CD4-positive, alpha-beta T cell treated with Interleukin-10 for 1 hour (primary cell): ENCODE results near the gene RHBDF1.
"Not testable (repeated sequence)": the region's sequence is repeated elsewhere in the genome, so short reads cannot be mapped to it uniquely, and the experiment has no call there.

Source experiments
- DNase-seq: peaks from one replicate; pipeline ENCODE4 v3.0.0-alpha.2; 2020

The RHBDF1 gene

DNA sequence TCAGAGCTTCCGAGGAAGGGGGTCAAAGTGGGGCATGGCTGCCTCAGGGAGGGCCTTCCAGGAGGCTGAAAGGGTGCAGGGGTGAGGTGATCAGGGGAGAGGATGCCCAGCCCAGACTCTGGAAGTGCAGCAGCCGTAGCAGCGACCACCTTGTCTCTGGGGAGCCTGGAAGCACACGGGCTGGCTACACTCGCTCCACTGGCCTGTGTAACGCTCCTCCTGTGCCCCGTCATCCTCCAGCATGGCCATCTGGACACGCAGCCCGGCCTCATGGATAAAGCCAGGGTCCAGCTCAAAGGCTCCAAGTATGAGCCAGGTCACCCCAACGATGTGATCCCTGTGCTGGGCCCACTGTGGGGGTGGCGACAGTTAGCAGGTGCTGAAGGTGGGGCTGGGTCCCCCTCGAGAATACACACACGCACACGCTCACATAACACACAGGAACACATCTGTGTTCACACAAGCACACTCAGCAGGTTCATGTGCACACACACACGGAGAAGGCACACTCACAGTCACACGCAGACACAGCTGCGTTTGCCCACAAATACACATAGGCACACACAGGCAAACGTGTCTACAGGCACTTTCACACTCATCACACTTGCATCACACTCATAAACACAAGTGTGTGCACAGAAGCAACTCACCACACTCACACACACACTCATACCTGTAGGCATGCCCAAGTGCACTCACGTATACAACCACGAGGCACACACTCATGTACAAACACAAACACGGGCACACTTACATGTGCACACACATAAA, 38.4 kb downstream of the RHBDF1 start:
- DNase-seq, result no peak

DNA sequence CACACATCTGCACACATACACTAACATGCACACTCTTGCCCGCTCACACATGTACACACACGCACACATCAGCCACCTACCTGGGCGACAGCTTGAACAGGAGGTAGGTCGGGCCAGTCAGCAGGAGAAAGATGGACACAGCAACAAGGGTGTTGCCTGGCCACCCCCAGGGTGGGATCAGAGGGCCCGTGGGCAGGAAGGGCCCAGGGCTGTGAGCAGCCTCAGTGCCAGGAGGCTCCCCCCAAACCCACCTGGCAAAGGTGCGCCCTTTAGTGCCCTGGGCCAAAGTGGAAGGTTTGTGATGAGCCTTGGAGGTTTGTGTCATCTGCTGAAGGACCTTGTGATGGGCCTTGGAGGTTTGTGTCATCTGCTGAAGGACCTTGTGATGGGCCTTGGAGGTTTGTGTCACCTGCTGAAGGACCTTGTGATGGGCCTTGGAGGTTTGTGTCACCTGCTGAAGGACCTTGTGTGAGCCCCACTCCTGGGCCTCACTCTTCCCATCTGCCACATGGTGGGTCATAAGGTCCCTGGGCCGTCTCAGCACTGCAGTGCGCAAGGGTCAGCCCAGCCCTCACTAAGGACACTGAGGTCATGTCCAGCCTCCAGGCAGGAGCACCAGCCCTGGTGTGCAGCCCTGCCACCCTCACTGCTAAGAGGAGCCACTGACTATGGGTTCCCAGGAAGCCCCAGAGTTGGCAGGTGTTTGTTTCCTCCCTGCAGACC, 39.1 kb downstream of the RHBDF1 start:
- not testable (repeated sequence) for DNase-seq

DNA sequence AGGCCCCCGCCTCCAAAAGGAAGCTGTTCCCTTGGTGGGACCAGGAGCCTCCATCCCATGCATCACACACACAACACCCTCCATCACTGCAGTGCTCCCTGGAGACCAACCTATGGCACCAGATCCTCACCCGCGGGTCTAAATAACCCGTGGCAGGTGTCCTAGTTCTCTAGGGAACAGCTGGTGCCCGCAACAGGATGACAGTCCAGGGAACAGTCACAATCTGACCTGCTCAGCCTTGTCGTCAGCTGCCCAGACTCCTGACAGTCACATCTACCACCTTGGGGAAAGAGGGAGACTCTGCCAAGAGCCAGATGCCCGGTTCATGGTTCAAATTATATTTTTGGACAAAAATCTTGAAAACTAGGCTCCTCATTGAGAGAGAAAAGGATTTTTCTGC, 41.8 kb downstream of the RHBDF1 start:
- DNase-seq, result not testable (repeated sequence)

DNA sequence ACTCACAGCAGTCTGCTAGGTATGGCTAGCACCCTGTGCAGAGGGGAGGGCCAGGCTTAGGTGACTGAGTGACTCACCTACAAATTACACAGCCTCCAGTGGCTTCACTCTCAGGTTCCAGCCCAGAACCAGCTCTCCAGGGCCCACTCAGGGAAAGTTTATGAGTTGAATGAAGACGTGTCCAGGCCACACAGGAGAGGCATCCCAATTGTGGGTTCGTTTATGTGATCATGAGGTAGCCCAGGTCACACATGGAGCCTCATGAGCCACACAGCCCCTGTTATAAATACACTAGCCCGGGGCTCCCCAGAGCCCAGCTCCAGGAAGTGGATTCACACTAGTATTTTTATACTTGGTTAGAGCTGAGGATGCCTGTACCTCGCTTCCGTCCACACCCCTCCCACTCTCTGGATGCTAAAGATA, 46.5 kb downstream of the RHBDF1 start:
- not testable (repeated sequence) for DNase-seq

DNA sequence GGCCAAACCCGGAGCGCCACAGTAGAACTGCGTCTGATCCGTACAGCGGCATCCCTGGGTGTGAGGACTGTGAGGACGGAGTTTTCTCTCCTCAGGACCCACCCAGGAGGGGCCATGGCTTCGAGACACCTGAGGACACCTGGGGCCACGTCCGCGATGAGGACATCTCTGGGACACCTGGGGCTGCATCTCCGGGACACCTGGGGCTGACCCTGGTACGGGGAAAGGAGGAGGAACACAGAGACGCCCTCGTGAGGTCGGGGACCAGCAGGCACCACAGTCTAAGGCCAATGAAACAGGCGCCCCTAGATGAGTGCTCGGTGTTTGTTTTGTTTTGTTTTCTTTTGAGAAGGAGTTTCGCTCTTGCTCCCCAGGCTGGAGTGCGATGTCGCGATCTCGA, 48.3 kb downstream of the RHBDF1 start:
- DNase-seq, result not testable (repeated sequence)

DNA sequence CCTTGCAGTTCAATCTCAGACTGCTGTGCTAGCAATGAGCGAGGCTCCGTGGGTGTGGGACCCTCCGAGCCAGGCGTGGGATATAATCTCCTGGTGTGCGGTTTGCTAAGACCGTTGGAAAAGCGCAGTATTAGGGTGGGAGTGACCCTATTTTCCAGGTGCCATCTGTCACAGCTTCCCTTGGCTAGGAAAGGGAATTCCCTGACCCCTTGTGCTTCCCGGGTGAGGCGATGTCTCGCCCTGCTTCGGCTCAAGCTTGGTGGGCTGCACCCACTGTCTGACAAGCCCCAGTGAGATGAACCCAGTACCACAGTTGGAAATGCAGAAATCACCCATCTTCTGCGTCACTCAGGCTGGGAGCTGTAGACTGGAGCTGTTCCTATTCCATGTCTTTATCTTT, 51.5 kb downstream of the RHBDF1 start:
- not testable (repeated sequence) for DNase-seq

DNA sequence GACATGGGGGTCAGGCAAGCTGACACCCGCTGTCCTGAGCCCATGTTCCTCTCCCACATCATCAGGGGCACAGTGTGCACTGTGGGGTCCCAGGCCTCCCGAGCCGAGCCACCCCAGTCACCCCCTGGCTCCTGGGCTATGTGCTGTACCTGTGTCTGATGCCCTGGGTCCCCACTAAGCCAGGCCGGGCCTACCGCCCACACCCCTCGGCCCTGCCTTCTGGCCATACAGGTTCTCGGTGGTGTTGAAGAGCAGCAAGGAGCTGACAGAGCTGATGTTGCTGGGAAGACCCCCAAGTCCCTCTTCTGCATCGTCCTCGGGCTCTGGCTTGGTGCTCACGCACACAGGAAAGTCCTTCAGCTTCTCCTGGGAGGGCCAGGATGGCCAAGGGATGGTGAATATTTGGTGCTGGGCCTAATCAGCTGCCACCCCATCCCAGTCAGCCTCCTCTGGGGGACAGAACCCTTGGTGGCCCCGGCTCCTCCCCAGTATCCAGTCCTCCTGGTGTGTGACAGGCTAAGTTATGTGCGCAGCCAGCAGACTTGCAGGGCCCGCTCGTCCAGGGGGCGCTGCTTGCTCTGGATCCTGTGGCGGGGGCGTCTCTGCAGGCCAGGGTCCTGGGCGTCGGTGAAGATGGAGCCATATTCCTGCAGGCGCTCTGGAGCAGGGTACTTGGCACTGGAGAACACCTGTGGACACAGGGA, 55.2 kb downstream of the RHBDF1 start:
- not testable (repeated sequence) for DNase-seq

DNA sequence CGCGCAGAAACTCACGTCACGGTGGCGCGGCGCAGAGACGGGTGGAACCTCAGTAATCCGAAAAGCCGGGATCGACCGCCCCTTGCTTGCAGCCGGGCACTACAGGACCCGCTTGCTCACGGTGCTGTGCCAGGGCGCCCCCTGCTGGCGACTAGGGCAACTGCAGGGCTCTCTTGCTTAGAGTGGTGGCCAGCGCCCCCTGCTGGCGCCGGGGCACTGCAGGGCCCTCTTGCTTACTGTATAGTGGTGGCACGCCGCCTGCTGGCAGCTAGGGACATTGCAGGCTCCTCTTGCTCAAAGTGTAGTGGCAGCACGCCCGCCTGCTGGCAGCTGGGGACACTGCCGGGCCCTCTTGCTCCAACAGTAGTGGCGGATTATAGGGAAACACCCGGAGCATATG, 61.7 kb downstream of the RHBDF1 start:
- DNase-seq, result peak; percentile 94

DNA sequence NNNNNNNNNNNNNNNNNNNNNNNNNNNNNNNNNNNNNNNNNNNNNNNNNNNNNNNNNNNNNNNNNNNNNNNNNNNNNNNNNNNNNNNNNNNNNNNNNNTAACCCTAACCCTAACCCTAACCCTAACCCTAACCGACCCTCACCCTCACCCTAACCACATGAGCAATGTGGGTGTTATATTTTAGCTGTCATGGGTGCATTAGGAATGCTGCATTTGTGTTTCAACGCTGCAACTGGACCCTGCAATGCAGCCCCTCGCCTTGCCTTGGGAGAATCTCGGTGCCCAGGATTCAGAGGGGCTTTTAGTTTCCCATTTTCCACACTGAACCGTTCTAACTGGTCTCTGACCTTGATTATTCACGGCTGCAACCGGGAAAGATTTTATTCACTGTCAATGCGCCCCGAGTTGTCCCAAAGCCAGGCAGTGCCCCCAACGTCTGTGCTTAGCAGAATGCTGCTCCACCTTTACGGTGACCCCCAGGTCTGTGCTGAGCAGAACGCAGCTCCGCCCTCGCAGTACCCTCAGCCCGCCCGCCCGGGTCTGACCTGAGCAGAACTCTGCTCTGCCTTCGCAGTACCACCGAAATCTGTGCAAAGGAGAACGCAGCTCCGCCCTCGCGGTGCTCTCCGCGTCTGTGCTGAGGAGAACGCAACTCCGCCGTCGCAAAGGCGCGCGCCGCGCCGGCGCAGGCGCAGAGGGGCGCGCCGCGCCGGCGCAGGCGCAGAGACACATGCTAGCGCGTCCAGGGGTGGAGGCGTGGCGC, 62.3 kb downstream of the RHBDF1 start:
- no peak for DNase-seq
